WTC11 (cell line): ENCODE measurements around the gene TEDC2. TPM values are rescaled to one million over a fixed set of nuclear protein-coding genes. Genes with fewer than 3 reads are reported as not detected.

Experiments used
- ATAC-seq: fragments of 200-7000 bp; cut with Tn5 transposase; 2 replicates; pipeline ENCODE4 v1.10.0; 2021; ENCODE audit warnings: mild to moderate bottlenecking, moderate library complexity
- CTCF ChIA-PET: fragments of 300-600 bp; sonication (Branson Sonifier 250); formaldehyde crosslinking; loops from one replicate; lab custom pipeline; 2021; ENCODE audit warnings: antibody characterized with exemption; lab: Charles Lee
- POLR2A ChIA-PET: fragments of 350-600 bp; sonication (Branson Sonifier 250); formaldehyde crosslinking; loops from one replicate; lab custom pipeline; 2021; ENCODE audit warnings: antibody characterized with exemption; lab: Charles Lee
- DNase-seq: peaks from one replicate; pipeline ENCODE4 v3.0.0; 2021; ENCODE audit warnings: low spot score
- H3K27ac Mint-ChIP-seq: 2 replicates; pipeline ENCODE4 v1.8.0; 2021; ENCODE audit warnings: mixed read lengths
- H3K27me3 Mint-ChIP-seq: 2 replicates; pipeline ENCODE4 v1.8.0; 2021; ENCODE audit warnings: low read depth, mild to moderate bottlenecking, moderate library complexity, mixed read lengths
- H3K36me3 Mint-ChIP-seq: 2 replicates; pipeline ENCODE4 v1.8.0; 2021; ENCODE audit warnings: mixed read lengths
- H3K4me1 Mint-ChIP-seq: 2 replicates; pipeline ENCODE4 v1.8.0; 2022; ENCODE audit warnings: mixed read lengths
- H3K4me3 Mint-ChIP-seq: 2 replicates; pipeline ENCODE4 v1.8.0; 2021; ENCODE audit warnings: mild to moderate bottlenecking, moderate library complexity, mixed read lengths
- H3K9me3 Mint-ChIP-seq: 2 replicates; pipeline ENCODE4 v1.8.0; 2021; ENCODE audit warnings: mixed read lengths
- ATF1 ChIP-seq: sonication (generic); formaldehyde crosslinking; IDR thresholded peaks from 2 replicates; pipeline ENCODE4 v1.8.1; 2023; ENCODE audit warnings: mild to moderate bottlenecking, moderate library complexity, missing genetic modification reagents
- ELF4 ChIP-seq: sonication (generic); formaldehyde crosslinking; IDR thresholded peaks from 2 replicates; pipeline ENCODE4 v1.8.1; 2022; ENCODE audit warnings: low read depth, mild to moderate bottlenecking, moderate library complexity, missing genetic modification reagents
- ESRRA ChIP-seq: sonication (generic); formaldehyde crosslinking; IDR thresholded peaks from 2 replicates; pipeline ENCODE4 v1.8.1; 2022; ENCODE audit warnings: mild to moderate bottlenecking, missing genetic modification reagents, borderline replicate concordance
- FOXP1 ChIP-seq: sonication (generic); formaldehyde crosslinking; IDR thresholded peaks from 2 replicates; pipeline ENCODE4 v1.8.0; 2022; ENCODE audit warnings: missing genetic modification reagents, mild to moderate bottlenecking, moderate library complexity, borderline replicate concordance
- GABPB1 ChIP-seq: sonication (generic); formaldehyde crosslinking; IDR thresholded peaks from 2 replicates; pipeline ENCODE4 v1.8.1; 2023; ENCODE audit warnings: mild to moderate bottlenecking, missing genetic modification reagents
- JUN ChIP-seq: sonication (generic); formaldehyde crosslinking; IDR thresholded peaks from 2 replicates; pipeline ENCODE4 v1.8.0; 2023; ENCODE audit warnings: mild to moderate bottlenecking, missing genetic modification reagents
- MXD4 ChIP-seq: fragments of 250-450 bp; sonication (Bioruptor Pico); IDR thresholded peaks from 2 replicates; pipeline ENCODE4 v1.8.0; 2021; ENCODE audit warnings: mild to moderate bottlenecking, moderate library complexity, borderline replicate concordance
- NR1H2 ChIP-seq: sonication (generic); formaldehyde crosslinking; IDR thresholded peaks from 2 replicates; pipeline ENCODE4 v1.9.0; 2021; ENCODE audit warnings: mild to moderate bottlenecking, moderate library complexity, missing genetic modification reagents
- OVOL2 ChIP-seq: fragments of 250-450 bp; sonication (Bioruptor Pico); IDR thresholded peaks from 2 replicates; pipeline ENCODE4 v1.9.0; 2021; ENCODE audit warnings: mild to moderate bottlenecking, borderline replicate concordance
- RELA ChIP-seq: sonication (generic); formaldehyde crosslinking; IDR thresholded peaks from 2 replicates; pipeline ENCODE4 v1.8.1; 2022; ENCODE audit warnings: missing genetic modification reagents, mild to moderate bottlenecking, borderline replicate concordance
- SOX15 ChIP-seq: fragments of 250-450 bp; sonication (Bioruptor Pico); IDR thresholded peaks from 2 replicates; pipeline ENCODE4 v1.9.0; 2021; ENCODE audit warnings: mild to moderate bottlenecking
- SP1 ChIP-seq: sonication (generic); formaldehyde crosslinking; conservative IDR thresholded peaks from 2 replicates; pipeline ENCODE4 v1.8.1; 2022; ENCODE audit warnings: missing genetic modification reagents
- TCF7 ChIP-seq: sonication (generic); formaldehyde crosslinking; IDR thresholded peaks from 2 replicates; pipeline ENCODE4 v1.8.0; 2022; ENCODE audit warnings: mild to moderate bottlenecking, low read depth, missing genetic modification reagents, moderate library complexity
- TEAD4 ChIP-seq: sonication (generic); formaldehyde crosslinking; IDR thresholded peaks from 2 replicates; pipeline ENCODE4 v1.8.0; 2022; ENCODE audit warnings: mild to moderate bottlenecking, missing genetic modification reagents
- ZNF423 ChIP-seq: fragments of 250-450 bp; sonication (Bioruptor Pico); IDR thresholded peaks from 2 replicates; pipeline ENCODE4 v2.1.2; 2022; ENCODE audit warnings: mild to moderate bottlenecking, moderate library complexity
- total RNA-seq: library from RNA; stranded (reverse); gene quantifications from 3 replicates; pipeline ENCODE4 v1.2.3, GENCODE V29; 2021
- TF ChIP-seq, protein P1 (sequence below): fragments of 250-450 bp; sonication (Bioruptor Pico); IDR thresholded peaks from 2 replicates; pipeline ENCODE4 v1.8.0; 2021; ENCODE audit warnings: mild to moderate bottlenecking
- TF ChIP-seq, protein P2 (sequence below): sonication (generic); formaldehyde crosslinking; IDR thresholded peaks from 2 replicates; pipeline ENCODE4 v1.8.0; 2022; ENCODE audit warnings: mild to moderate bottlenecking, missing genetic modification reagents
- TF ChIP-seq, protein P3 (sequence below): sonication (generic); formaldehyde crosslinking; IDR thresholded peaks from 2 replicates; pipeline ENCODE4 v1.8.1; 2022; ENCODE audit warnings: low read depth, missing genetic modification reagents, borderline replicate concordance
- TF ChIP-seq, protein P4 (sequence below): sonication (generic); formaldehyde crosslinking; IDR thresholded peaks from 2 replicates; pipeline ENCODE4 v1.8.1; 2023; ENCODE audit warnings: mild to moderate bottlenecking, missing genetic modification reagents, moderate library complexity

Gene TEDC2
- total RNA-seq, 1 experiment from 2014 or later = 61.6 TPM

DNA sequence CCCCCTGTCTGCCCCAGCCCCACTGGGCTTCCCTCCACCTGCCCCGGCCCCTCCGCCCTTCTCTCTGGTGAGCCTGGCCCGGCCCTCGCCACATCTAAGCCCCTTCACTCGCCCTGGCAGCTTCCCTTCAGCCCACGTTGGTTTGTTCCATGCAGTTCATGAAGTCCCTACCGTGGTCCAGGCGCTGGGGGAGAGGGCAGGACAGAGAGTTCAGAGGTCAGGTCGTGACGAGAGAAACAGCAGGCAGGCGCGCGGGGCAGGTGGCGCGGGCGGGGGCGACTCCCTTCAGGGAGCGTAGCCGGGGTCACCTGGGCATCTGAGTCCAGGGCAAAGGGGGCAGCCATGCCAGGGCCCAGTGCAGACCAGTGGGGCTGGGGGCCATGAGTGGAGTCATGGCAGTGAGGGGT, 8.9 kb upstream of the TEDC2 start (continued):
- TF ChIP-seq, protein P1, sequence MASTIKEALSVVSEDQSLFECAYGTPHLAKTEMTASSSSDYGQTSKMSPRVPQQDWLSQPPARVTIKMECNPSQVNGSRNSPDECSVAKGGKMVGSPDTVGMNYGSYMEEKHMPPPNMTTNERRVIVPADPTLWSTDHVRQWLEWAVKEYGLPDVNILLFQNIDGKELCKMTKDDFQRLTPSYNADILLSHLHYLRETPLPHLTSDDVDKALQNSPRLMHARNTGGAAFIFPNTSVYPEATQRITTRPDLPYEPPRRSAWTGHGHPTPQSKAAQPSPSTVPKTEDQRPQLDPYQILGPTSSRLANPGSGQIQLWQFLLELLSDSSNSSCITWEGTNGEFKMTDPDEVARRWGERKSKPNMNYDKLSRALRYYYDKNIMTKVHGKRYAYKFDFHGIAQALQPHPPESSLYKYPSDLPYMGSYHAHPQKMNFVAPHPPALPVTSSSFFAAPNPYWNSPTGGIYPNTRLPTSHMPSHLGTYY (CRISPR knock-in tag) = no peak
- TF ChIP-seq, protein P2, sequence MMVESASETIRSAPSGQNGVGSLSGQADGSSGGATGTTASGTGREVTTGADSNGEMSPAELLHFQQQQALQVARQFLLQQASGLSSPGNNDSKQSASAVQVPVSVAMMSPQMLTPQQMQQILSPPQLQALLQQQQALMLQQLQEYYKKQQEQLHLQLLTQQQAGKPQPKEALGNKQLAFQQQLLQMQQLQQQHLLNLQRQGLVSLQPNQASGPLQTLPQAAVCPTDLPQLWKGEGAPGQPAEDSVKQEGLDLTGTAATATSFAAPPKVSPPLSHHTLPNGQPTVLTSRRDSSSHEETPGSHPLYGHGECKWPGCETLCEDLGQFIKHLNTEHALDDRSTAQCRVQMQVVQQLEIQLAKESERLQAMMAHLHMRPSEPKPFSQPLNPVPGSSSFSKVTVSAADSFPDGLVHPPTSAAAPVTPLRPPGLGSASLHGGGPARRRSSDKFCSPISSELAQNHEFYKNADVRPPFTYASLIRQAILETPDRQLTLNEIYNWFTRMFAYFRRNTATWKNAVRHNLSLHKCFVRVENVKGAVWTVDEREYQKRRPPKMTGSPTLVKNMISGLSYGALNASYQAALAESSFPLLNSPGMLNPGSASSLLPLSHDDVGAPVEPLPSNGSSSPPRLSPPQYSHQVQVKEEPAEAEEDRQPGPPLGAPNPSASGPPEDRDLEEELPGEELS (CRISPR knock-in tag) = no peak

DNA sequence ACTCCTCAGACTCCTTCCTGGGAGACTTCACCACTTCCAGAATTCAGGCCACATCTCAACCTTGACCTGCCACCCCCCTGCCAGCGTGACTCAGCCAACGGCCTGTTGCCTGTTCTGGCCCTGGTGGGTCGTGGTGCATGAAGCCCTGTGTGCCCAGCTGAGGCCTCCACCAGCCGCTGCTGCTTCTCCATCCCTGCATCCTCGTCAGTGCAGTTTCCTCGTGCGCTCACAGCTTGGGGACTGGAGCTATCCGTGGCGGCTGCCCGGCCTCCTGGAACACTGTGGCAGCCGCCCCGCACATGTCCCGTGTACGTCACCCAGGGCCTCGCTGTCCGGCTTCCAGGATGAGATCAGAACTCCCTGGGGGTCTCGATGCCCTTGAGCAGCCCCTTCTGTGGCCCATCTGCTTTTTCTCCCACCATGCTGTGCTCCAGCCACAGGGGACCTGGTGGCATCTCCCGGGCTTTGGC, 8.0 kb upstream of the TEDC2 start:
- CTCF ChIA-PET = interaction anchor here (1.5 kb wide), 1 partner anchor 21 kb away, joined by 3 read pairs; no protein-coding TSS in a partner anchor
- H3K4me1 Mint-ChIP-seq = no peaks in the 10 kb centered on the region
- peaks cover 60% of the 10 kb centered on the region for H3K36me3 Mint-ChIP-seq
- no peak overlapping the region for H3K27ac Mint-ChIP-seq
- TF ChIP-seq ZNF423 (CRISPR knock-in tag) (no peak), JUN (no peak), ELF4 (CRISPR knock-in tag) (no peak), TCF7 (no peak), SP1 (CRISPR knock-in tag) (no peak), FOXP1 (CRISPR knock-in tag) (no peak), MXD4 (CRISPR knock-in tag) (no peak), SOX15 (CRISPR knock-in tag) (no peak), ESRRA (no peak), NR1H2 (no peak), ATF1 (CRISPR knock-in tag) (no peak), OVOL2 (CRISPR knock-in tag) (no peak), RELA (no peak), GABPB1 (no peak)
- TF ChIP-seq, protein P3, sequence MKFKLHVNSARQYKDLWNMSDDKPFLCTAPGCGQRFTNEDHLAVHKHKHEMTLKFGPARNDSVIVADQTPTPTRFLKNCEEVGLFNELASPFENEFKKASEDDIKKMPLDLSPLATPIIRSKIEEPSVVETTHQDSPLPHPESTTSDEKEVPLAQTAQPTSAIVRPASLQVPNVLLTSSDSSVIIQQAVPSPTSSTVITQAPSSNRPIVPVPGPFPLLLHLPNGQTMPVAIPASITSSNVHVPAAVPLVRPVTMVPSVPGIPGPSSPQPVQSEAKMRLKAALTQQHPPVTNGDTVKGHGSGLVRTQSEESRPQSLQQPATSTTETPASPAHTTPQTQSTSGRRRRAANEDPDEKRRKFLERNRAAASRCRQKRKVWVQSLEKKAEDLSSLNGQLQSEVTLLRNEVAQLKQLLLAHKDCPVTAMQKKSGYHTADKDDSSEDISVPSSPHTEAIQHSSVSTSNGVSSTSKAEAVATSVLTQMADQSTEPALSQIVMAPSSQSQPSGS = no peak
- TF ChIP-seq, protein P4, sequence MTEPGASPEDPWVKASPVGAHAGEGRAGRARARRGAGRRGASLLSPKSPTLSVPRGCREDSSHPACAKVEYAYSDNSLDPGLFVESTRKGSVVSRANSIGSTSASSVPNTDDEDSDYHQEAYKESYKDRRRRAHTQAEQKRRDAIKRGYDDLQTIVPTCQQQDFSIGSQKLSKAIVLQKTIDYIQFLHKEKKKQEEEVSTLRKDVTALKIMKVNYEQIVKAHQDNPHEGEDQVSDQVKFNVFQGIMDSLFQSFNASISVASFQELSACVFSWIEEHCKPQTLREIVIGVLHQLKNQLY (CRISPR knock-in tag) = no peak
- TF ChIP-seq, protein P2 (CRISPR knock-in tag) = no peak
- no peak overlapping the region for H3K4me3 Mint-ChIP-seq
- H3K27me3 Mint-ChIP-seq = no peaks in the 10 kb centered on the region
- H3K9me3 Mint-ChIP-seq = no peaks in the 10 kb centered on the region
- DNase-seq = no peak
- no peak for ATAC-seq
- POLR2A ChIA-PET = no interaction called here

DNA sequence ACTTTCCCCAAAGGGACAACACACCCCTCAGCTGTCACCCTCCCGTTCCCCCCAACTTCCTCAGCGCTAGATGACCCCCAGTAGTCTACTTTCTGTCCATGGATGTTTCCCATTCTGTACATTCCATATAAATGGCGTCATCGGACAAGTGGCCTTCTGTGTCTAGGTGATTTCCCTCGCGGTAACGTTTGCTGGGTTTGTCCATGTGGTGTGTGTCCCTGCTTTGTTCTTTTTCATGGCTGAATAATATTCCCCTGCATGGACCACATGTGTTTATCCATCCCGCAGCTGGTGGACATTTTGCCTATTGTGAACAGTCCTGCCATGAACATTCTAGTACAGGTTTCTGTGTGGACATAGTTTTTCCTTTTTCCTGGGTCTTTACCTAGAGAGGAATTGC, 7.3 kb upstream of the TEDC2 start:
- POLR2A ChIA-PET = no interaction called here
- no peak overlapping the region for H3K4me3 Mint-ChIP-seq
- peaks cover 65% of the 10 kb centered on the region for H3K36me3 Mint-ChIP-seq
- DNase-seq (no peak), ATAC-seq (no peak)
- H3K4me1 Mint-ChIP-seq = no peaks in the 10 kb centered on the region
- no peaks in the 10 kb centered on the region for H3K9me3 Mint-ChIP-seq
- CTCF ChIA-PET = no interaction called here
- no peaks in the 10 kb centered on the region for H3K27me3 Mint-ChIP-seq
- H3K27ac Mint-ChIP-seq = no peak overlapping the region
- TF ChIP-seq SOX15 (CRISPR knock-in tag) = no peak
- no peak for TF ChIP-seq TEAD4 (CRISPR knock-in tag)
